Endometrium (tissue), 2 donors: ENCODE data around the gene MBD4.
A peak's percentile ranks its signal among the peaks of the same experiment; 100 is the strongest.
"Not testable (repeated sequence)": the region's sequence is repeated elsewhere in the genome, so short reads cannot be mapped to it uniquely, and the experiment has no call there.

Experiments
- FAIRE-seq: peaks from 2 replicates; lab custom pipeline; 2012; peaks lifted over from hg19 to GRCh38; lab: Jason Lieb, UNC
- donor health status: control.
- donor health status: control.

MBD4 gene

DNA sequence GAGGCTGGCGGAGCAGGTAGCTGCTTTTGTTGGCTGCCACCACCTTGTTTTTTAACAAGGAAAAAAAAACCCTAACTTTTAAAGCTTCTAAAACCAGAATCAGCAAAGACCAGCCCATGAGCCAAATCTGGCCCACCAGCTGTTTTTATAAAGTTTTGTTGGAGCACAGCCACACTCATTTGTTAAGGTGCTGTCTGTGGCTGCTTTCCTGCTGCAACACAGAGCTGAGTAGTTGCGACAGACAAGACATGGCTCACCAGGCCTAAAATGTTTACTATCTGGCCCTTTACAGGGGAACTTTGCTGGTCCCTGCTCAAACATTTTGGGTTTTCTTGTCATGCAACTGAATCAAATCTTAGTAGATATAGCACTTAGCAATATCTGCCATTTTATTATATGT, 30.2 kb downstream of the MBD4 start:
- FAIRE-seq: no peak

DNA sequence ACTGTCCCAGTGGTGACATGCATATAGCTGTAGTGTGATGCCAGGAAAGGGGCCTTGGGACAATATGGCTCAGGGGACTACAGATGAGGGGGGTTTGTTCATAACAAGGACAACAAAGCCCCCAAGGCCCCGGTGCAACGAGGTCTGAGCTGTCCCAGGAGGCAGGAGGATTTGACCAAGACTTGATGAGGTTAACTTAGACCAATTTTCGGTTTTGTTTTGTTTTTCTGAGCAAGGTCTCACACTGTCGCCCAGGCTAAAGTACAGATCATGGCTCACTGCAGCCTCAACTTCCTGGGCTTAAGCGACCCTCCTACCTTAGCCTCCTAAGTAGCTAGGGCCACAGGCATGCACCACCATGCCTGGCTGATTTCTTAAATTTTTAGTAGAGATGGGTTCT, 35.1 kb downstream of the MBD4 start:
- no peak for FAIRE-seq

DNA sequence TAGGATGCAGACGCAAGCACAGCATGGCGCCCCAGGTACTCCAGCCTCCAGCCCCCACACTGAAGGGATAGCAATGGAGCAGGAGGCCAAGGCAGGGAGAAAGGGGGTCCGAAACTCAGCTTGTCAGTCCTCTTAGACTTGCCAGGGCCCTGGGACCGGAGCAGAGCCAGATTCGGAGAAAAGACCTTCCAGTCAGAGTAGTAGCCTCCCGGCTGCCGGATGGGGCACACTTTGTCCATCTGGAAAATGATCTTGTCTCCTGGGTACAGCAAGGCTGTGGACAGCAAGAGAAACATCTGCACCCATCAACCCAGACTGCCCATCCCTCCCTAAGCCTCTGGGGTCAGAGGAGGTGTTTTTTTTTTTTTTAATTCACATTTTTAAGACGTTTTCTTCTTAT, 35.6 kb downstream of the MBD4 start:
- FAIRE-seq: no peak

DNA sequence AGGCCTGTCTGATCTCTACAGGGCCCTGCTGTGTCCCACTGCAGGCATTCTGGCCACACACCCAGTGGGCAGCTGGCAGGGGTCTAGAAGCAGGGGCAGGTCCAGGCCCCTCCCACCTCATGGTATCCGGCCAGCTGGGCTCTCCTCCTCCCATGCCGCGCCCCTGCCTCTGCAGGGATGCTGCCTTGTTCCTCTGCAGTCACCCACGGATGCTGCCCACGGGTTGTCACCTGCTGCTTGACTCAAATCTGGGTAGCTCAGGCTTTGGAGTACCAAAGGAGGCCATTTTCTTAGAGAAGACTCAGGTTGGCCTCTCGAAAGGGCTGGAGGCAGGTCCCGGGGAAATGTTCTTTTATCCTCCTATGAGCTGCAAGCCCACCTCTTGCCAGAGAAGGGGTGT, 36.3 kb downstream of the MBD4 start:
- no peak for FAIRE-seq

DNA sequence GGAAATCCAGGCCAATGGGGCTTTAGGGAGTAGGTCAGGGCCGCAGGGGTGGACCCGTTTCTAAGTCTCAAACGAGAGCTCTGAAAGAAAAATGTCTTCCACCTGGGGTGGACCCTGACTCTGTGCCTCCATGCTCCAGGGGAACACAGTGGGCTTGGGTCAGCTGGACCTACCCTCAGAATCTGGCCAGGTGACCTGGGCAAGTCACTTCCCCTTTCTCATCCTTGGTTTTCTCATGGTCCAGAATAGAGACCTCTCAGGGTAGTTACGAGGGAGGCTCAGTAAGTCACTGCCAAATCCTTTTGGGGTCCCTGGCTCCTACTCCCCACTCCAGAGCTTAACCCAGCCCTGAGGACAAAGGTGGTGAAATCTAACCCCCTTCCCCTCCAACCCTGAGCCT, 37.1 kb downstream of the MBD4 start:
- FAIRE-seq: no peak

DNA sequence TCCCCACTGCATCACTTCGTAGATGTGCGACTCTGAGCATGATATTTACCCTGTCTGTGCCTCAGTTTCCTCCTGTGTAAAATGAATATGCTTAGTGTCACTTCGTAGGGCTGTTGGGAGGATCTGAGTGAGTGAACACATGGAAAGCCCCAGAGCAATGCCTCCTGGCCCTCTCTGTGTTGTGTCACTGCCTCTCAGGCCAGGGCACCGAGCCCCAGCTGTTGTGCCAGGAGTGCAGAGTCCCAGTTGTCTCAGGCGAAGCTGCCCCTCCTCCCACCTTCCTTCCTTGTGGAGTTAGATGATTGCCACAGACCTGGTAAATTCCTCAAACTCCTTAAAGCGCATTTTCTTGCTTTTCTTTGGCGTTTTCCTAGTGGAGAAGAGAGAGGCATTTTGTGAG, 37.5 kb downstream of the MBD4 start:
- no peak for FAIRE-seq

DNA sequence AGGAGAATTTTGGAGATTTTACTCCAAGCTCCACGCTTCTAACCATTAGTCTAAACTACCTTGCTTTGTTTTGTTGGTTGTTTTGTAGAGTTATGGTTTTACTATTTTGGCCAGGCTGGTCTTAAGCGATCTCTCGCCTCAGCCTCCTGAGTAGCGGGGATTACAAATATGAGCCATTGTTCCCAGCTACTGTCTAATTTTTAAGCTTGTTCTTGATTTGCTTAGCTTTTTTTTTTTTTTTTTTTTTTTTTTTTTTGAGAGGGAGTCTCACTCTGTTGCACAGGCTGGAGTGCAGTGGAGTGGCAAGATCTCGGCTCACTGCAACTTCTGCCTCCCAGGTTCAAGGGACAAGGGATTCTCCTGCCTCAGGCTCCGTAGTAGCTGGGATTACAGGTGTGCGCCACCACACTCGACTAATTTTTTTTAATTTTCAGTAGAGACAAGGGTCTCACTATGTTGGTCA, 39.8 kb downstream of the MBD4 start:
- no peak for FAIRE-seq

DNA sequence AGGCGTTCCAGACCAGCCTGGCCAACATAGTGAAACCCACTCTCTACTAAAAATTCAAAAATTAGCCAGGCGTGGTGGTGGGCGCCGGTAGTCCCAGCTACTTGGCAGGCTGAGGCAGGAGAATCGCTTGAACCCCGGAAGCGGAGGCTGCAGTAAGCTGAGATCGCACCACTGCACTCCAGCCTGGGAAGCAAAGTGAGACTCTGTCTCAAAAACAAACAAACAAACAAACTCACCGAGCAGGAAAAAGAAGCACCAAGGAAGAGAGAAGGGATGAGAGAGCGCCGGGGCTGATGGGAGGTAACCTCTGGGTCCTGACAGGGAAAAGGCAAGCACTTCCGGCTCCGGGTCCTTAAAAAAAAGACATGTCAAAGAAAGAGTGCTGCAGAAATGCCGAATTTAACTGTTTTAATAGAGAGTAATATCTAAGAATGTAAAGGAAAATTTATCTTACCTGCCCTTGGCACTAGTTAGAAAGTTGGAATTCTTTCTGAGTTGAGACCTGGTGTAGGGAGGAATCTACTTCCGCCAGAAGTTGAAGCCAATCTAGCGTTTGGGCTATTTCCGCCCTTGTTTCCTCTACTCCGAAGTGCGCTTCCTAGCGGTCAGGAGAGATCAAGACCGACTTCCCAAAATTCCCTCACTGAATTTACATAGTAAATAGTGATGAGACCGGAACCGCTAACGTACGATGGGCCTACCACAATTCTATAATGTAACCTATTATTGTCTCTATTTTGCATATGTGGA, 40.4 kb downstream of the MBD4 start:
- peak; percentile 83 for FAIRE-seq

DNA sequence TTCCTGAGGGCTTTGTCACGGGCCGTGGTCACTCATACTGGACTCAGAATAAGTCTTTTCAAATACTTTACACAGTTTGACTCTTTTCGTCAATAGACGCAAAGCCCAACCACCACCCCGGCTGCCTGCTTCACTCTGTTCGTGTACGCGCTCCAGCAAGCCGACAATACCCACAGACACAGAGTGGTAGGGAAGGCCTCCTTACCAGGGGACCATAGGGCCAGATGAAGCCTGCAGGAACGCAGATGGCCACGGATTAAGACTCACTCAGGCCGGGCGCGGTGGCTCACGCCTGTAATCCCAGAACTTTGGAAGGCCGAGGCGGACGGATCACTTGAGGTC, 41.0 kb downstream of the MBD4 start:
- FAIRE-seq: no peak

DNA sequence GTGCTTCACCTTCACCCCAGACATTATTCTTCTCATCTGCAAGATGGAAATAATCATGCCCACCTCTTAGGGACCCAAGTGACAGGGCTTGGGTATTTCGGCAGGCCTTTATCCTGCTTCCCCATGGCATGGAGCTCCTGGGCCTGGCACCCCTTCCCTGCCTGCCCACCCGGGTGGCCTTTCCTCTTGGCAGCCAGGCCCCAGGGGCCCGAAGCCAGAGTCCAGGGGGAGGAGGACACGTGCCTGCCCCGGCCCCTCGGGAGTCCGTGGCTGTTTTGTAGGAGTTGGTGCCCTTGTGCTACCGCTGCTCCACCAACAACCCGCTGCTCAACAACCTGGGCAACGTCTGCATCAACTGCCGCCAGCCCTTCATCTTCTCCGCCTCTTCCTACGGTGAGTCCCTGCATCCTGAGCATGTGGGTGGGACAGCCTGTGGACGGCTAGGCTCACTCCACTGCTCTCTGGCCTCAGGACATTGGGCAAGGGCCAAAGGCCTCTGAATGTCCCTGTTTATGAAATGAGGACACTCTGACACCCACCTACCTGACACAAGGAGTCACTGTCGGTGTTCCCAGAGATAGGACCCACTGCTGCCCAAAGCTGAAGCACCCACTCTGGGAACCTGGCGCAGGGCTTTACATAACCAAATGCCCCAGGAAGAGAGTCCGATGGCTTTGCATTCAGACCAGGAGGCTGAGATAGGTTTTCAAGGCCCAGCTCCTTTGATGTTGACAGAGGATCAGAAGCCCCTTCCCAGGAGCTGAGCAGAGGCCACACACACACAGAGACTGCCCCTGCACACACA, 45.8 kb downstream of the MBD4 start:
- FAIRE-seq: not testable (repeated sequence)

DNA sequence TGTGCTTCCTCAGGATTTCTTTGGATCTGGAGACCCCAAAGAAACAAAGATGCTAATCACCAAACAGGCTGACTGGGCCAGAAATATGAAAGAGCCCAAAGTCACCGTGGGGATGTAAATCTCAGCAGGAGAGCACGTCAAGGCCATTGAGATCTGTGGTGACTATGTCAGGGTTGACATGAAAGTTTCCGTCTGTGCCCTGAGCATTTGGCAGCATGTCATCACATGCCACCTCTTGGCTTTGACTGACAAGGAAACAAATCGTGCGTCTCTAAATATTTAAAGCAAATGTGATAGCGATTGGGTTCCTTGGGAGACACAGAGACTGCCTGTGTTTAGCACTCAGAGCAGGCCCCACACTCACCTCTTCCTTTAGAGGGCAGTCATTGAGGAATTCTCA, 46.5 kb downstream of the MBD4 start:
- FAIRE-seq: no peak

DNA sequence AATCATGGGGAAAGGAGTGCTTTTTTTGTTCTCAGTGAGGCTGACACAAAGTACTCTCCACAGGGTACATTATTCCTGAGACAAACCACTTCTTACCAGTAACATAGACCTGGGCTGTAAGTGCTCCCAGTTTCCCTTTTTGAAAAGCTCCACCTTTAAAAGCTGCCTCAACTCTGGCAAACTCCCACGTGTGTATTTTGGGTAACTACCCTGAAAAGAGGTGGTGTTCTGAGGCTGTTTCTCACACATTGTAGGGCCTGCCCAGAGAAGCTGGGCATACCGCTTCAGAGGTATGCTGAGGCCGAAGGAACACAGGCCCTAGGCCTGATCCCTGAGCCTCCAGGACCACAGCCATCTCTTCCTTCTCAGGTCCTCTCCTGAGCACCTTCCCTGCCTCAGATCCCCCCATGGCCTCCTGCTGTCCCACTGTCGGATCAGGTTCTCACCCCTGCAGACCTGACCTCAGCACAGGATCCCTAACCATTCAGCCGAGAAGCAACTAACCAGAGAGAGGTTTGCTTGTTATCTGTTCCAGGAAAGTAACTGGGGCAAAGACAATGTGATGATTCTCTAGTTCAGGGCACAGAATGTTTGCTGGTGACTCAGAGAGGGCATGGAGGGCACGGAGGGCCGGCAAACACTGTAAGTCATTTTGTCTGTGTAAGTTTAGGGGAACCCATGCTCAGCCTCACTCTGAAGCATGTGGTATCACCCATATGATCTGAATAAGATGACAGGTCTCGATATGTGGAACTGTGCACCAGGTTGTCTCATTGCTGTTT, 47.5 kb downstream of the MBD4 start:
- not testable (repeated sequence) for FAIRE-seq

DNA sequence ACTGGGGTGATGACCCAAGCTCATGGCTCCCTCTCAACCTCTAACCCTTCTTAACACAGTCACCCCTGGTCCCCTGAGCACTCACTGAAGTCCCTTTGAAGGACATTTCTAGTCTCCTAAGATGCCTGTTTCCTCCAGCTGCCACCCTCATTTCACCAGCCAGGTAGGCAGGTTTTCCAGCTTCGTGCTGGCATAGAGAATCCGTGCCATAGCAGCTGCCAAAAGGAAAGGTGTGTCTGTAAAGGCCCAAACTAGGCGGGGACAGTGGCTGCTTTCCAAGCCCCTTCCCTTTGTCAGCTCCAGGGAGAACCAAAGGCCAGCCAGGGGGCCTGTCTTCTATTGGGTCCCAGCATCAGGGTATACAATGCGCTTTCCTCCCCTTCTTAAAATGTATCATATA, 48.2 kb downstream of the MBD4 start:
- FAIRE-seq: not testable (repeated sequence)

DNA sequence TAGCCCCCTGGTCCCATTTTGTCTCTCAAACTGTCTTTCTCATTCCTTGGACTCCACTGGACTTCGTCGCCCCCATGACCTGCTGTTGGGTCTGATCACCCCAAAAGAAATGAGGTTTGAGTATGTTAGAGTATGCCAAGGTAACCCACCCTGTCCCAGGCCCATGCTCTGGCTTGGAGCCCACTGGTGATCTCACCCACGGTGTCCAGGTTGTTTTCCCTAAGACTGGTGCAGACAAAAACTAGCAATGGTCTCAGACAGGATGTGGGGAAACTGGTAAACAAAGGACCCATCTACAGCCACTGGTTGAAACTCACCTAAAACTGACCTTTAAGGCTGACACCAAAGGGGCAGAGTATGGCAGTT, 50.2 kb downstream of the MBD4 start:
- FAIRE-seq: no peak

DNA sequence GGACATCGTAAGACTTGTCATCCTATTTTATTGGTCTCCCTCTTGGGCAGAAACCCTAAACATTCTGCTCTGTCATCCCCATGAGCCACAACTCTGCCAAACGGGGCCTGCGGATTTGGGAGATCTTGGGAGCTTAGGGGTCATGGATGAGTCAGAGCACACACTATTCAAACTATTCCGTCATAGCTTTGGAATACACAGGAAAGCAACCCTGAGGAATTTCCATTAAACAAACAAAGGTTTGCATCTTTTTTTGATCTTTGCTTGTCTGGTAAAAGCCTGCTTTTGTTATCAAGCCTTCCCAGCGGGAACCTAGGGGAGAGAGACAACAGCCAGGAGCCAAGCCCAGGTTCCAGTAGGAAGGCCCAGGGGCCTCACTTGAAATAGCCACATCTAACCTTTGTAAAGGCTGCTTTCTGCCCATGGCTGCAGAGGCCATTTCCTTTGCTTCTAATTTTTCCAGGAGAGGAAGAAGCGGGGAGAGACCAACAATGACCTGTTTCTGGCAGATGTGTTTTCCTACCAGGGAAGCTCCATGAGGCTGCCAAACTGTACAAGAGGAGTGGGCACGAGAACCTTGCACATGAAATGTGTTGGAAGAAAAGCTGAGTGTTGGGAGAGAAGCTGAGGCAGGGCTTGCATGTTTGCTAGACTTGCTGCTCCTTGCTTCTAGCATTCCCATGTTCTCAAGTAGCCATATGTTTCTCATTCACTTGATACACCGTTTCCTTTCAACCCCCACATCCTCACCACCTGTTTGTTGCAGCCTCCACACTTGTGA, 50.8 kb downstream of the MBD4 start:
- not testable (repeated sequence) for FAIRE-seq

DNA sequence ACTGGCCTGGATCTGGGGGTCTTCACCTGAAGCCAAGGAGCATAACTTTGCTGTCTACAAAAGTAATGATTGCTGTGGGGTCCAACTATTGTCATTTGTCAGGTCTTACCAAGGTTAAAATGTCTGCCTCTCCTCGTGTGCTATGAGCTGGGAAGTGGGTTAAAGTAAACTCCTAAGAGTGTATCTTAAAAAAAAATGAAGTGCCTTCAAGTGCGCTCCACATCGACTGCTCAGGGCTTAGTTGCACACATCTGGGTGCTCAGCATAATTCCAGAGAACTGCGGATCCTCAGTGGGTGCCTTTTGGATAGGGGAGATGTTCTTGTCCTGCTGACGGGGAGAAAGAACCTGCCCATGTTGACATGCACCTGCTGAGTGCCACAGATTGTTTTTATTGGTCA, 52.3 kb downstream of the MBD4 start:
- FAIRE-seq: no peak

DNA sequence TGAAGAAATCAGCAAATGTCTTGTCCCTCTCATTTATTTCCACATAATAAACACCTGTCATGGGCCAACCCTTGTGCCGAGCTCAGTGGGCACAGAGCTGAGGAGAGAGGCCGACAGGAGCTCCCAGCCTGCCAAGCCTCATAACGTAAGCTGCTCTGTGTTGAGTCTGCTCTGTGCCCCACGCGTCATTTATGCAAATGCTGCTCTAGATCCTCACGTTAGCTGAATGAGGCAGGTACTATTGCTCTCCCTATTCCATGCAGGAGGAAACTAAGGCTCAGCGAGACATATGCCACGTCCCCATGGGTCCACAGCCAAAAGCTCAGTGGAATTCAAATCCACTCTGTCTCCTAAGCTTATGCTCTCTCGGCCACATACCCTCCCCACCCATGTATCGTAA, 52.8 kb downstream of the MBD4 start:
- no peak for FAIRE-seq

DNA sequence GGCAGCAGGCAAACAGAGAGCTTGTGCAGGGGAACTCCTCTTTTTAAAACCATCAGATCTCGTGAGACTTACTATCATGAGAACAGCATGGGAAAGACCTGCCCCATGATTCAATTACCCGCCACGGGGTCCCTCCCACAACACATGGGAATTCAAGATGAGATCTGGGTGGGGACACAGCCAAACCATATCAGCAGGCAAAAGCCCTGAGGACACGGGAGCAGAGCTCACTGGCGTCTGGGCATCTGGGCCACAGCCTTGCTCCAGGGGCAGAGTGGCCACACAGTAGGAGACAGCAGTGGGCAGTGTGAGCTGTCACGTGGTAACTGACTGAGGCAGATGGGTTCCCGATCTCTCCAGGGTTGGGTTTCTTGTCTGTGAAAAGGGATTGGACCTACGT, 54.2 kb downstream of the MBD4 start:
- not testable (repeated sequence) for FAIRE-seq

DNA sequence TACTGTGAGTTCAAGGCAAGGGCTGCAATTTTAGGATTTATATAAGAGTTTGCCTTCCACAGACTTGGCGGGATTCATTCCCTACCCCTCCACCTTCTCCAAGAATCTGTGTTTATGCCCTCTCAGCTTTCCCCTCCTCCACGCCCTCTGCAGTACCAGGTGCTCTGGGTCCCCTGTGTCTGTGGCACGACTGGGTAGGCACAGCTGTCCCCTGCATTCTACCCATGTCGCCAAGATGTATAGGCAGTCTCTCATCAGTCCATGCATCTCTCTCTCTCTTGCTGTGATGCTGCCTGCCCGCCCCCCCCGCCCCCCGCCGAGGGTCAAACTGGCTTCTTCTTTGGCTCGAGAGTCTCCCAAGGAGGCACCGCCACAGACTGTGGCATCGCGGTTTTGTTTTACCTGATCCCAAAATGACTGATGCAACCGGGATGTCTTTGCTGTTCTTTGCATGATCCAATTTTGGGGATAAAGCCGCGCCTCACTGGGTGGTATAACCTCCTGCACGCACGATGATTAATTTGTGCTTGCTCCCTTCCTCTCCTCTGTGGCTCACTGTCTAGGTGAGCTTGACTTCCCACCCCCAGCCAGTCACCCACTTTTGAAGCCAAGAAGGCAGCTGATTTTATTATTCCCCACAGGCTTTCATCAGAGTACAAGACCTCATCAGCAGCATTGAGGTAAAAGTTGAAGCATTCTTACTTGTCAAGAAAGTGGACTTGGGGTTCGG, 55.0 kb downstream of the MBD4 start:
- FAIRE-seq: no peak

DNA sequence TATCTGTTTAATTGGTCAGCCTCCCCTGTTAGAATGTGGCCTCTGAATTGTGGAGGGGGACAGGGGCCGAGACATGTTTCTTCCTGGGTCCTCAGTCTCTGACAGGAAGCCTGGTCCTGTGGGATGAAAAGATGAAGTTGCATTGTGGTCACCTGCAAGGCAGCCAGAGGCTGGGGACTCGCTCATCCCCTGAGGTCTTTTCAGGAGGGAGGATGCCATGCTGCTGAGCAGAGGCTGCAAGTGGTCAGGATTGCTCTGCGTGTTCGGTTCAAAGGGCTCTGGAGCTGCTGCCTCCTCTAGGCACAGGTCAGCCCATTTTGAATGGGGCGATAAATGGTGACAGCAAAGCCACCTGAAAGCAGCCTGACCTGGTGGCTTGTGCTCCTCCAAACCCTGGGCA, 55.6 kb downstream of the MBD4 start:
- not testable (repeated sequence) for FAIRE-seq

DNA sequence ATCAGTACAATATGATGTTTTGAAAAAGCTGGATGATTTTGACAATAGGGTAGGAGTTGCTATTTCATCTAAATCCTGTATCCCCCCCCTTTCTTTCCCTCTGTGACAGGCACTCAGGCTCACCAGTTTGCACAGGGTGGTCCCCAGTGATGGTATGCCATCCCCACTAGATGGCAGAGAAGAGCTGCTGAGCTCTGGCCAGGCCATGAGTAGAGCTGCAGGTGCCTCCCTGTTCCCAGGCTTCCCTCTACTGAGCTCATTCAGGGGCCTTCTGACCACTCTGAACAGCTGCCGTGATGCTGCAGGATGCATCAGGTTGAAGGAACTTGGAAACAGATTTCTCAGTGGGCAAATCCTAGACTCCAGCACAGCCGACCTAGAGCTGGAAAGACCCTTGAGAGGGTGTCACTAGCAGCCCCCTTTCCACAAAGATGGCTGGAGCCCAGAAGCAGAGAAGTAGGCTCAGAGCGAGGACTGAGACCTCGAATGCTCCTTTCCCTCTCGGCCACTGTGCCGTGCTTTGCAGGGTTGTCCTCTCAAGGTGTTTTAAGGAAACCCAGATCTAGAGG, 56.4 kb downstream of the MBD4 start:
- no peak for FAIRE-seq
